ENCODE measurements around the gene AGO1.

Gene AGO1

GRCh38 chr1:35882945-35883634 is at the start of gene AGO1:
TSS of gene AGO1 (plus strand) at chr1:35883209. CDS start at chr1:35883422, 213 bp downstream.
- peak within 1 kb of the TSS; percentile 100 for H3K4me3 ChIP-seq (ENCODE audit: low read length)
- peak; percentile 87 for TF ChIP-seq CTCF (conservative IDR thresholded peaks at IDR 0.05; ENCODE audit: low read depth, low read length)
- peak; percentile 62 for DNase-seq (ENCODE audit: low read depth)

DNA sequence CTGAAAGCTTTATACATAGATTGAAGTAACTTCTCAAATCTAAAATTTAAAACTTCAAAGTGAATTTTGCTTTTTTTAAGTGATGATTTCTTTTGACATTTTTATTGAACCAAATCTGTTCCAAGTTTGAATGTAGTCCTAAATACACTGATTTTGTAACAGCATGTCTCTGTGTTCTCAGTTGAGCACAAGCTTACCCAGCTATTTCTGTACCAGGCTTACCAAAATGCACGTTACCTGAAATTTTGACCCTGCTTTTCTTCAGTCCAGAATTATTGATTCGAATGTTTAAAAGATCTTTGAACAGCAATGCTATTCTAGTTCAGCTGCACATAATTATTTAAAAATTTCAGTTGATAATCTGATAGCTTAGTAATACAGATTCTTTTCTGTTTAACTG is 49.6 kb upstream of the AGO1 start:
- TF ChIP-seq CTCF (conservative IDR thresholded peaks at IDR 0.05; ENCODE audit: low read depth, low read length): no peak
- DNase-seq (ENCODE audit: low read depth): no peak
- H3K4me3 ChIP-seq (ENCODE audit: low read length): no peak overlapping the region

GRCh38 chr1:35834218-35834617 is 48.8 kb upstream of the AGO1 start:
- no peak for DNase-seq (ENCODE audit: low read depth)
- no peak overlapping the region for H3K4me3 ChIP-seq (ENCODE audit: low read length)
- no peak for TF ChIP-seq CTCF (conservative IDR thresholded peaks at IDR 0.05; ENCODE audit: low read depth, low read length)

GRCh38 chr1:35835398-35835797 is 47.6 kb upstream of the AGO1 start:
- TF ChIP-seq CTCF (conservative IDR thresholded peaks at IDR 0.05; ENCODE audit: low read depth, low read length): no peak

DNA sequence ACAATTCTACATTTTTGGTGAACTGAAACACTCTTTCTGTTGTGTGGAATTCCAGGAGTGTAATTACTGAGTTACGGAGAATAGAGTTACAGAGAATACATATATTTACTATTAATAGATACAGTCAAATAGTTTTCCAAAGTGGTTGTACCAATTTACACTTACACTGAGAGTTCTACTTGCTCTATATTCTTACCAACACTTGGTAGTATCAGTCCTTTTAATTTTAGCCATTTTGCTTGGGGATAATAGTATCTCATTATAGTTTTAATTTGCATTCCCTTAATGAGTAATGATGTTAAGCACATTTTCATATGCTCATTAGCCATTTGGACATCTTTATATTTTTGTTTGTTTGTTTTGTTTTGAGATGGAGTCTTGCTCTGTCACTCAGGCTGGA is 46.3 kb upstream of the AGO1 start:
- DNase-seq (ENCODE audit: low read depth): no peak
- TF ChIP-seq CTCF (conservative IDR thresholded peaks at IDR 0.05; ENCODE audit: low read depth, low read length): no peak
- no peak overlapping the region for H3K4me3 ChIP-seq (ENCODE audit: low read length)

More at GRCh38 chr1:35835398-35835797, 47.6 kb upstream of the AGO1 start:
- H3K4me3 ChIP-seq (ENCODE audit: low read length): no peak overlapping the region
- no peak for DNase-seq (ENCODE audit: low read depth)

DNA sequence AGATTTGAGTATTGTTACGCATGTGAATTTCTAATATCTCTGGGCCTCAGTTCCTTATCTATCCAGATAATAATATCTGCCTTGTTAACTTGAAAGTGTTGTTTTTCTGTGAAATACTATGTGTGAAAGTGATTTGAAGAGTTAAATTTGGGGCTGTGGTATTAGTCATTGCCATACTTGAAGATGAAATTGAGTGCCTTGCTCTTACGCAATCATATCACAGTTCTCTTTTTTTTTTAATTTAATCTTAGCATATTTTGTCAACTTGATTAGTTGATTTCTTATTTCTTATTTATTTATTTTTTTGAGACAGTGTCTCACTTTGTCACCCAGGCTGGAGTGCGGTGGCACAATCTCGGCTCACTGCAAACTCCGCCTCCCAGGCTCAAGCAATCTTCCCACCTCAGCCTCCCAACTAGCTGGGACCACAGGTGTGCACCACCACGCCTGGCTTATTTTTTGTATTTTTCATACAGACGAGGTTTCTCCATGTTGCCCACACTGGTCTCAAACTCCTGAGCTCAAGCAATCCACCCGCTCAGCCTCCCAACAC is 44.2 kb upstream of the AGO1 start:
- DNase-seq (ENCODE audit: low read depth): no peak
- no peak for TF ChIP-seq CTCF (conservative IDR thresholded peaks at IDR 0.05; ENCODE audit: low read depth, low read length)
- H3K4me3 ChIP-seq (ENCODE audit: low read length): no peak overlapping the region

DNA sequence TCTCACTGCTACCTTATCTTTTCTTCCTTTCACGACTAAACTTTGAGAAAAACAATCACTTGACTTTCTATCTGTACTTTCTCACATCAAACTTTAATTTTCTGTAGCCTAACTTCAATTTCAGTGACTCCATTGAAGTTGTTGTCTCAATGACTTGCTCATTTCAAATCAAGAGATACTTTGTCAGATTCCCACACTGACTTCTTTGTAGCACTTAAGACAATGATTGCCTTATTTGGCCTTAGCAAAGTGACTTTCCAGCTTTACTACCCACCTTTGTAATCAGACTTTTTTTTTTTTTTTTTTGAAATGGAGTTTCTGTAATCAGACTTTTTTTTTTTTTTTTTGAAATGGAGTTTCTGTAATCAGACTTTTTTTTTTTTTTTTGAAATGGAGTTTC is 38.2 kb upstream of the AGO1 start:
- no peak overlapping the region for H3K4me3 ChIP-seq (ENCODE audit: low read length)
- TF ChIP-seq CTCF (conservative IDR thresholded peaks at IDR 0.05; ENCODE audit: low read depth, low read length): no peak
- DNase-seq (ENCODE audit: low read depth): no peak

Measured in retinal pigment epithelial cell (primary cell).